Endothelial cell of umbilical vein (primary cell): ENCODE data around the gene THEM4. TPM values are rescaled to one million over a fixed set of nuclear protein-coding genes. Genes with fewer than 3 reads are reported as not detected.

ENCODE experiments used
- BruUV-seq: library from RNA; stranded (reverse); fragments of 400-500 nt; replicated peaks from 2 replicates; lab custom pipeline; 2021; lab: Mats Ljungman, UMichigan
- CTCF ChIA-PET: fragments of 300-600, 350-600 bp; sonication (Branson Sonifier 250); formaldehyde crosslinking; loops from one replicate; lab custom pipeline; 2021; ENCODE audit warnings: antibody characterized with exemption, inconsistent platforms; lab: Charles Lee
- POLR2A ChIA-PET: fragments of 300-600, 350-600 bp; sonication (Branson Sonifier 250); formaldehyde crosslinking; loops from one replicate; lab custom pipeline; 2021; ENCODE audit warnings: antibody characterized with exemption, inconsistent platforms; lab: Charles Lee
- DNase-seq: peaks from one replicate; pipeline ENCODE4 v3.0.0-alpha.2; 2011; ENCODE audit warnings: low read depth, low spot score
- FAIRE-seq: peaks from 2 replicates; lab custom pipeline; 2011; peaks lifted over from hg19 to GRCh38; lab: Jason Lieb, UNC
- H2AFZ ChIP-seq: 2 replicates; pipeline ENCODE4 v1.6.0; 2012; ENCODE audit warnings: low read depth, low read length, control low read depth, inconsistent platforms
- H3K27ac ChIP-seq: 2 replicates; pipeline ENCODE4 v1.5.1; 2011; ENCODE audit warnings: low read depth, mild to moderate bottlenecking, control low read depth, low read length, moderate library complexity; ENCODE audit not compliant: insufficient read depth
- H3K27me3 ChIP-seq, 2 experiments: 2 replicates each; pipeline versions ENCODE4 v1.6.0 to v1.6.1; 2011; ENCODE audit warnings: low read length in 2 of 2, mixed read lengths in 1 of 2; ENCODE audit not compliant: control insufficient read depth in 2 of 2, insufficient read depth in 2 of 2
- H3K36me3 ChIP-seq, 2 experiments: 2 replicates in 1 of 2; 3 replicates in 1 of 2; pipeline ENCODE4 v1.5.1; 2011; ENCODE audit warnings: low read length in 2 of 2, mild to moderate bottlenecking in 1 of 2, moderate library complexity in 1 of 2; ENCODE audit not compliant: control insufficient read depth in 2 of 2, insufficient read depth in 2 of 2; ENCODE audit errors: extremely low read depth in 1 of 2
- H3K4me1 ChIP-seq: 3 replicates; pipeline ENCODE4 v1.5.1; 2011; ENCODE audit warnings: mild to moderate bottlenecking, low read length; ENCODE audit not compliant: control insufficient read depth, insufficient read depth; ENCODE audit errors: extremely low read depth
- H3K4me2 ChIP-seq: 2 replicates; pipeline ENCODE4 v1.6.1; 2011; ENCODE audit warnings: low read length, control low read depth, mixed read lengths; ENCODE audit not compliant: insufficient read depth
- H3K4me3 ChIP-seq, 3 experiments: fragments of 200-600 bp in 1 of 3; sonication (generic), shearing (Covaris generic) in 1 of 3; replicated peaks in 1 of 3; 2 replicates each; pipeline ENCODE4 v1.5.1; 2011 to 2016; ENCODE audit warnings: control low read depth in 3 of 3, low read length in 3 of 3, mild to moderate bottlenecking in 2 of 3, inconsistent platforms in 1 of 3, low read depth in 1 of 3, moderate library complexity in 1 of 3; ENCODE audit not compliant: insufficient read depth in 1 of 3
- H3K79me2 ChIP-seq: 2 replicates; pipeline ENCODE4 v1.6.0; 2012; ENCODE audit warnings: low read length, inconsistent platforms; ENCODE audit not compliant: control insufficient read depth, insufficient read depth
- H3K9ac ChIP-seq: replicated peaks from 2 replicates; pipeline ENCODE3; 2011; ENCODE audit warnings: low read length, control low read depth; ENCODE audit not compliant: insufficient read depth; ENCODE audit errors: extremely low read depth
- H3K9me1 ChIP-seq: replicated peaks from 3 replicates; pipeline ENCODE4 v1.6.0; 2011; ENCODE audit warnings: mild to moderate bottlenecking, low read length; ENCODE audit not compliant: control insufficient read depth, insufficient read depth; ENCODE audit errors: extremely low read depth
- H3K9me3 ChIP-seq: replicated peaks from 2 replicates; pipeline ENCODE4 v1.5.1; 2012; ENCODE audit warnings: low read length, inconsistent platforms; ENCODE audit not compliant: control insufficient read depth, insufficient read depth
- H4K20me1 ChIP-seq: replicated peaks from 2 replicates; pipeline ENCODE3; 2011; ENCODE audit warnings: mild to moderate bottlenecking, low read length; ENCODE audit not compliant: control insufficient read depth, insufficient read depth; ENCODE audit errors: extremely low read depth
- EZH2 ChIP-seq: IDR thresholded peaks from 2 replicates; pipeline ENCODE4 v1.6.1; 2012; ENCODE audit warnings: borderline replicate concordance, low read depth, mild to moderate bottlenecking, moderate library complexity, low read length, inconsistent platforms; ENCODE audit not compliant: severe bottlenecking
- FOS ChIP-seq: IDR thresholded peaks from 2 replicates; pipeline ENCODE4 v1.6.1; 2011; ENCODE audit warnings: mild to moderate bottlenecking, low read length, moderate library complexity, borderline replicate concordance; ENCODE audit not compliant: insufficient read depth
- GATA2 ChIP-seq: IDR thresholded peaks from 2 replicates; pipeline ENCODE4 v1.7.0; 2011; ENCODE audit warnings: low read depth, mild to moderate bottlenecking, moderate library complexity, mixed read lengths, low read length; ENCODE audit not compliant: insufficient read length, insufficient read depth
- JUN ChIP-seq: IDR thresholded peaks from 2 replicates; pipeline ENCODE4 v1.6.1; 2011; ENCODE audit warnings: borderline replicate concordance, low read depth; ENCODE audit not compliant: insufficient read length, insufficient read depth
- MYC ChIP-seq: IDR thresholded peaks from one replicate; pipeline ENCODE4 v1.6.1; 2011; ENCODE audit warnings: mild to moderate bottlenecking, low read depth, low read length
- POLR2A ChIP-seq: IDR thresholded peaks from 2 replicates; pipeline ENCODE4 v1.6.1; 2012; ENCODE audit warnings: low read depth, mild to moderate bottlenecking, control low read depth, low read length
- POLR2AphosphoS5 ChIP-seq: IDR thresholded peaks from 2 replicates; pipeline ENCODE4 v1.6.1; 2012; ENCODE audit warnings: low read depth, mild to moderate bottlenecking, control low read depth, low read length, moderate library complexity; ENCODE audit not compliant: insufficient read depth
- dilution Hi-C: fragments of 300-500 bp; cut with MboI; formaldehyde crosslinking; loops from one replicate; pipeline ENCODE4 v1.15.0; 2019; ENCODE audit warnings: low sequenced_read_pairs; ENCODE audit not compliant: extremely low pct_ligation_motif_present
- intact Hi-C: fragments of 100-400 bp; cut with micrococcal nuclease; formaldehyde crosslinking; loops from one replicate; pipeline ENCODE4 v1.10.0; 2022
- polyA plus RNA-seq, 4 experiments: library from polyadenylated mRNA; depleted of rRNA in 3 of 4; stranded (reverse) in 3 of 4; unstranded in 1 of 4; fragments of >200 nt; gene quantifications; 2 replicates each; pipeline versions ENCODE4 v1.2.1 to v1.2.3, GENCODE V29; 2011 to 2012; ENCODE audit warnings: missing spikeins in 1 of 4
- total RNA-seq: library from RNA; stranded (reverse); gene quantifications from 2 replicates; pipeline ENCODE4 v1.2.3, GENCODE V29; 2021
- TF ChIP-seq, protein P1 (sequence below): IDR thresholded peaks from 2 replicates; pipeline ENCODE4 v1.6.1; 2011; ENCODE audit not compliant: insufficient read depth, insufficient read length
- TF ChIP-seq, protein P2 (sequence below), 2 donors: IDR thresholded peaks; 1 replicate in 1 of 2; 2 replicates in 1 of 2; pipeline ENCODE4 v1.5.1; 2011; ENCODE audit warnings: low read length in 2 of 2, mild to moderate bottlenecking in 2 of 2, moderate library complexity in 2 of 2, control low read depth in 1 of 2, inconsistent platforms in 1 of 2, low read depth in 1 of 2; ENCODE audit not compliant: insufficient read depth in 1 of 2; ENCODE audit errors: extremely low read depth in 1 of 2

THEM4 gene
- total and polyA plus RNA-seq, 2 donors (not counting 3 experiments of a cell fraction or from before 2014, with no cell fraction given) = 22.3 to 24.9 TPM

DNA sequence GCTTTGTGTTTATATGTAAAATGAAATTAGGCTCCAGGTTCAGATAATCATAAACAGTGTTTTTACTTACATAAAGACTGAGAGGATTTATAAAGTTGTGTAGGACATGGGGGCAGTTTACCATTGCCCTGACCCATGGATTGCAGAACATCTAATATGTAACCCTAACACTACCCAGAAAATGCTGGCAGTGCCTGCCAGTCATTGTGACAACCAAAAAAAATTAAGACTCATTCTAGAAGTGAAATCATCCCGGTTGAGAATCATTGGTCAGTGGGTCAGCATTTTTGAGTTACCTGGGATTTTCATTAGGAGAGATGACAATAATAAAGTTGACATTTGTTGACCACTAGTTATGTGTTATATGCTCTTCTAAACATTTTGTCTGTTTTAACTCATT, 31.2 kb upstream of the THEM4 start:
- no peaks in the 10 kb centered on the region for H3K9me3 ChIP-seq
- H3K27ac ChIP-seq = no peak overlapping the region
- no peaks in the 10 kb centered on the region for H3K27me3 ChIP-seq
- no peak for TF ChIP-seq POLR2AphosphoS5
- TF ChIP-seq POLR2A = no peak
- no peak for TF ChIP-seq EZH2
- TF ChIP-seq, protein P1, sequence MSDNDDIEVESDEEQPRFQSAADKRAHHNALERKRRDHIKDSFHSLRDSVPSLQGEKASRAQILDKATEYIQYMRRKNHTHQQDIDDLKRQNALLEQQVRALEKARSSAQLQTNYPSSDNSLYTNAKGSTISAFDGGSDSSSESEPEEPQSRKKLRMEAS = no peak
- no peak for TF ChIP-seq GATA2
- TF ChIP-seq FOS = no peak
- TF ChIP-seq, protein P2, sequence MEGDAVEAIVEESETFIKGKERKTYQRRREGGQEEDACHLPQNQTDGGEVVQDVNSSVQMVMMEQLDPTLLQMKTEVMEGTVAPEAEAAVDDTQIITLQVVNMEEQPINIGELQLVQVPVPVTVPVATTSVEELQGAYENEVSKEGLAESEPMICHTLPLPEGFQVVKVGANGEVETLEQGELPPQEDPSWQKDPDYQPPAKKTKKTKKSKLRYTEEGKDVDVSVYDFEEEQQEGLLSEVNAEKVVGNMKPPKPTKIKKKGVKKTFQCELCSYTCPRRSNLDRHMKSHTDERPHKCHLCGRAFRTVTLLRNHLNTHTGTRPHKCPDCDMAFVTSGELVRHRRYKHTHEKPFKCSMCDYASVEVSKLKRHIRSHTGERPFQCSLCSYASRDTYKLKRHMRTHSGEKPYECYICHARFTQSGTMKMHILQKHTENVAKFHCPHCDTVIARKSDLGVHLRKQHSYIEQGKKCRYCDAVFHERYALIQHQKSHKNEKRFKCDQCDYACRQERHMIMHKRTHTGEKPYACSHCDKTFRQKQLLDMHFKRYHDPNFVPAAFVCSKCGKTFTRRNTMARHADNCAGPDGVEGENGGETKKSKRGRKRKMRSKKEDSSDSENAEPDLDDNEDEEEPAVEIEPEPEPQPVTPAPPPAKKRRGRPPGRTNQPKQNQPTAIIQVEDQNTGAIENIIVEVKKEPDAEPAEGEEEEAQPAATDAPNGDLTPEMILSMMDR (IDR thresholded peaks at IDR 0.05; ENCODE audit: extremely low read depth in 1 of 2, insufficient read depth in 1 of 2, low read depth in 1 of 2, low read length in 2 of 2) = no peak
- TF ChIP-seq JUN = no peak
- no peak for TF ChIP-seq MYC
- BruUV-seq = no TSS peak
- CTCF ChIA-PET = interaction anchor here (1.1 to 13.1 kb wide), 3 partner anchors 28 to 73 kb away, joined by 3 to 572 read pairs (median 17); partner anchors contain the start of gene S100A10
- intact Hi-C loops (no loop called here), dilution Hi-C loops (no loop called here)
- DNase-seq (no peak), FAIRE-seq (no peak)
- H3K36me3 ChIP-seq = no peaks in the 10 kb centered on the region
- H3K4me1 ChIP-seq = peaks cover 4% of the 10 kb centered on the region
- H3K4me2 ChIP-seq = no peak overlapping the region
- no peak overlapping the region for H3K4me3 ChIP-seq
- POLR2A ChIA-PET = no interaction called here
- H3K79me2 ChIP-seq = no peaks in the 10 kb centered on the region
- H3K9ac ChIP-seq = no peak overlapping the region
- no peaks in the 10 kb centered on the region for H4K20me1 ChIP-seq
- no peaks in the 10 kb centered on the region for H3K9me1 ChIP-seq
- no peak overlapping the region for H2AFZ ChIP-seq
